Measurements from ENCODE around the gene KCNG2. TPM values are rescaled to one million over a fixed set of nuclear protein-coding genes. Genes with fewer than 3 reads are reported as not detected.

The KCNG2 gene
- total and polyA plus RNA-seq, 2 experiments from 2014 or later: 0.13 to 0.52 TPM

DNA sequence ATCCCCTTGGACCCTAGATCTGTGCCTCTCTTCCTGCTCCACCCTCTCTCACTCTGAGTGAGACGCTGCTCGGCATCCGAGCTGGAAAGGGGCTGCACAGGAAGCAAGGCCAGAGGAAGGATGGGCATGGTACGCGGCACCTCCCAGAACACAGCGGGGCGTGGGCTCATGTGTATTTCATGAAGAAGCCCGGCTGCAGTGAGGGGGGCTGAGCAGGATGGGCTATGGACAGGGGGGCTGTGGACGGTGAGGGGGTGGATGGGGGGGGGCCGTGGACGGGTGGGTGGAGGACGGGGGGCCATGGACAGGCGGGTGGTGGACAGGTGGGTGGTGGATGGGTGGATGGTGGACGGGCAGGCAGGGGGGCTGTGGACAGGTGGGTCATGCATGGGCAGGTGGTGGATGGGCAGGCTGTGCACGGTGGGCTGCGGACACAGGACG, 125.3 kb downstream of the KCNG2 start (continued):
- TF ChIP-seq, protein P1, sequence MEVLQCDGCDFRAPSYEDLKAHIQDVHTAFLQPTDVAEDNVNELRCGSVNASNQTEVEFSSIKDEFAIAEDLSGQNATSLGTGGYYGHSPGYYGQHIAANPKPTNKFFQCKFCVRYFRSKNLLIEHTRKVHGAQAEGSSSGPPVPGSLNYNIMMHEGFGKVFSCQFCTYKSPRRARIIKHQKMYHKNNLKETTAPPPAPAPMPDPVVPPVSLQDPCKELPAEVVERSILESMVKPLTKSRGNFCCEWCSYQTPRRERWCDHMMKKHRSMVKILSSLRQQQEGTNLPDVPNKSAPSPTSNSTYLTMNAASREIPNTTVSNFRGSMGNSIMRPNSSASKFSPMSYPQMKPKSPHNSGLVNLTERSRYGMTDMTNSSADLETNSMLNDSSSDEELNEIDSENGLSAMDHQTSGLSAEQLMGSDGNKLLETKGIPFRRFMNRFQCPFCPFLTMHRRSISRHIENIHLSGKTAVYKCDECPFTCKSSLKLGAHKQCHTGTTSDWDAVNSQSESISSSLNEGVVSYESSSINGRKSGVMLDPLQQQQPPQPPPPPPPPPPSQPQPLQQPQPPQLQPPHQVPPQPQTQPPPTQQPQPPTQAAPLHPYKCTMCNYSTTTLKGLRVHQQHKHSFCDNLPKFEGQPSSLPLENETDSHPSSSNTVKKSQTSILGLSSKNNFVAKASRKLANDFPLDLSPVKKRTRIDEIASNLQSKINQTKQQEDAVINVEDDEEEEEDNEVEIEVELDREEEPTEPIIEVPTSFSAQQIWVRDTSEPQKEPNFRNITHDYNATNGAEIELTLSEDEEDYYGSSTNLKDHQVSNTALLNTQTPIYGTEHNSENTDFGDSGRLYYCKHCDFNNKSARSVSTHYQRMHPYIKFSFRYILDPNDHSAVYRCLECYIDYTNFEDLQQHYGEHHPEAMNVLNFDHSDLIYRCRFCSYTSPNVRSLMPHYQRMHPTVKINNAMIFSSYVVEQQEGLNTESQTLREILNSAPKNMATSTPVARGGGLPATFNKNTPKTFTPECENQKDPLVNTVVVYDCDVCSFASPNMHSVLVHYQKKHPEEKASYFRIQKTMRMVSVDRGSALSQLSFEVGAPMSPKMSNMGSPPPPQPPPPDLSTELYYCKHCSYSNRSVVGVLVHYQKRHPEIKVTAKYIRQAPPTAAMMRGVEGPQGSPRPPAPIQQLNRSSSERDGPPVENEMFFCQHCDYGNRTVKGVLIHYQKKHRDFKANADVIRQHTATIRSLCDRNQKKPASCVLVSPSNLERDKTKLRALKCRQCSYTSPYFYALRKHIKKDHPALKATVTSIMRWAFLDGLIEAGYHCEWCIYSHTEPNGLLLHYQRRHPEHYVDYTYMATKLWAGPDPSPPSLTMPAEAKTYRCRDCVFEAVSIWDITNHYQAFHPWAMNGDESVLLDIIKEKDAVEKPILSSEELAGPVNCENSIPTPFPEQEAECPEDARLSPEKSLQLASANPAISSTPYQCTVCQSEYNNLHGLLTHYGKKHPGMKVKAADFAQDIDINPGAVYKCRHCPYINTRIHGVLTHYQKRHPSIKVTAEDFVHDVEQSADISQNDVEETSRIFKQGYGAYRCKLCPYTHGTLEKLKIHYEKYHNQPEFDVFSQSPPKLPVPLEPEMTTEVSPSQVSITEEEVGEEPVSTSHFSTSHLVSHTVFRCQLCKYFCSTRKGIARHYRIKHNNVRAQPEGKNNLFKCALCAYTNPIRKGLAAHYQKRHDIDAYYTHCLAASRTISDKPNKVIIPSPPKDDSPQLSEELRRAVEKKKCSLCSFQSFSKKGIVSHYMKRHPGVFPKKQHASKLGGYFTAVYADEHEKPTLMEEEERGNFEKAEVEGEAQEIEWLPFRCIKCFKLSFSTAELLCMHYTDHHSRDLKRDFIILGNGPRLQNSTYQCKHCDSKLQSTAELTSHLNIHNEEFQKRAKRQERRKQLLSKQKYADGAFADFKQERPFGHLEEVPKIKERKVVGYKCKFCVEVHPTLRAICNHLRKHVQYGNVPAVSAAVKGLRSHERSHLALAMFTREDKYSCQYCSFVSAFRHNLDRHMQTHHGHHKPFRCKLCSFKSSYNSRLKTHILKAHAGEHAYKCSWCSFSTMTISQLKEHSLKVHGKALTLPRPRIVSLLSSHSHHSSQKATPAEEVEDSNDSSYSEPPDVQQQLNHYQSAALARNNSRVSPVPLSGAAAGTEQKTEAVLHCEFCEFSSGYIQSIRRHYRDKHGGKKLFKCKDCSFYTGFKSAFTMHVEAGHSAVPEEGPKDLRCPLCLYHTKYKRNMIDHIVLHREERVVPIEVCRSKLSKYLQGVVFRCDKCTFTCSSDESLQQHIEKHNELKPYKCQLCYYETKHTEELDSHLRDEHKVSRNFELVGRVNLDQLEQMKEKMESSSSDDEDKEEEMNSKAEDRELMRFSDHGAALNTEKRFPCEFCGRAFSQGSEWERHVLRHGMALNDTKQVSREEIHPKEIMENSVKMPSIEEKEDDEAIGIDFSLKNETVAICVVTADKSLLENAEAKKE (CRISPR knock-in tag; IDR thresholded peaks at IDR 0.05): no peak
- TF ChIP-seq CREB1 (CRISPR knock-in tag; IDR thresholded peaks at IDR 0.05; ENCODE audit: low read depth) (no peak), EZH2 (IDR thresholded peaks at IDR 0.05; ENCODE audit: low read depth, unreplicated experiment) (no peak), POLR2AphosphoS5 (IDR thresholded peaks at IDR 0.05; ENCODE audit: low read depth) (no peak)

DNA sequence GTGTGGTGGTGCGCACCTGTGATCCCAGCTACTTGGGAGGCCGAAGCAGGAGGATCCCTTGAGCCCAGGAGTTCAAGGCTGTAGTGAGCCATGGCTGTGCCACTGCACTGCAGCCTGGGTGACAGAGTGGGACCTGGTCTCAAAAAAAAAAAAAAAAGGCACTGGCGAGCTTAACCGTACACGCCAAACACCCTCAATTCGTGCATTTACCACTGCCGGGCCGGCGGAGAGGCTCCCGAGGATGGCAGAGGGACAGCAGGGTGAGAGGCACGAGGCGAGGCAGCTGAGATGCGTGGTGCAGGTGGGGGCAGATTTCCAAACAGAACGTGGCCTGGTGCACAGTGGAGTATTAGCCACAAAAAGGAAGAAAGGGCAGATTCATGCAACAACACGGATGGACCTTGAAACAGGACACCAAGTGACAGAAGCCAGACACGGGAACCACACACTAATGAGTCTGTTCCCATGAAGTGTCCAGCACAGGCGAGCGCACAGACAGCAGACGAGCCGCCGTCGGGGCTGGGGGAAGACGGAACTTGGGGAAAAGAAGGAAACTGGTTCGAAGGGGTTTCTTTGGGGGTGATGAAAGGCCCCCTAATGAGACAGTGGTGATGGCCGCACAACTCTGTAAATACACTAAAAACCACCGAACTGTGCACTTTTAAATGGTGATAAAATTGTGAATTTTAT, 126.3 kb downstream of the KCNG2 start:
- ATAC-seq (no peak), DNase-seq (ENCODE audit: low spot score) (no peak)
- Mint-ChIP-seq H3K4me3 (no peak overlapping the region), H3K4me1 (peaks cover 13% of the 10 kb centered on the region), H3K27me3 (ENCODE audit: insufficient read depth, low read depth, poor library complexity) (peaks cover 9% of the 10 kb centered on the region), H3K36me3 (ENCODE audit: low read depth) (peaks cover 13% of the 10 kb centered on the region), H3K9me3 (peaks cover 10% of the 10 kb centered on the region), H3K27ac (no peak overlapping the region)
- Histone ChIP-seq H3K36me3 (ENCODE audit: insufficient read depth) (no peaks in the 10 kb centered on the region), H3K4me3 (no peak overlapping the region), H3F3A (replicated peaks; ENCODE audit: low read depth) (no peaks in the 10 kb centered on the region), H3K4me2 (no peak overlapping the region), H2AFZ (no peak overlapping the region), H3K79me2 (replicated peaks; ENCODE audit: insufficient read depth) (no peaks in the 10 kb centered on the region), H3K4me1 (ENCODE audit: insufficient read depth) (no peaks in the 10 kb centered on the region), H3K9me2 (ENCODE audit: insufficient read depth) (no peaks in the 10 kb centered on the region), H3K27me3 (ENCODE audit: insufficient read depth) (no peaks in the 10 kb centered on the region), H4K20me1 (replicated peaks; ENCODE audit: insufficient read depth) (no peaks in the 10 kb centered on the region), H3K27ac (ENCODE audit: low read depth) (no peak overlapping the region)
- TF ChIP-seq JUNB (IDR thresholded peaks at IDR 0.05; ENCODE audit: unreplicated experiment): no peak
- TF ChIP-seq STAT1 (IDR thresholded peaks at IDR 0.05; ENCODE audit: unreplicated experiment): no peak
- no peak for TF ChIP-seq ZNF331 (CRISPR knock-in tag; IDR thresholded peaks at IDR 0.05; ENCODE audit: low read depth)
- TF ChIP-seq CREB1 (CRISPR knock-in tag; IDR thresholded peaks at IDR 0.05; ENCODE audit: low read depth): no peak
- TF ChIP-seq, protein P1 (CRISPR knock-in tag; IDR thresholded peaks at IDR 0.05): no peak
- no peak for TF ChIP-seq EZH2 (IDR thresholded peaks at IDR 0.05; ENCODE audit: low read depth, unreplicated experiment)
- no peak for TF ChIP-seq ZNF114 (CRISPR knock-in tag; IDR thresholded peaks at IDR 0.05)
- TF ChIP-seq NANOG (IDR thresholded peaks at IDR 0.05; ENCODE audit: borderline replicate concordance): no peak

Data from GM23338 (cell line).